HG03108 (cell line): ENCODE data around the gene AEBP2.
A peak's percentile ranks its signal among the peaks of the same experiment; 100 is the strongest.
"Not testable (repeated sequence)": the region's sequence is repeated elsewhere in the genome, so short reads cannot be mapped to it uniquely, and the experiment has no call there.

Experiments
- ATAC-seq: cut with Tn5 transposase; IDR thresholded peaks from one replicate; pipeline ENCODE4 v1.9.1; 2021; ENCODE audit warnings: moderate library complexity; ENCODE audit not compliant: unreplicated experiment

Gene AEBP2, protein sequence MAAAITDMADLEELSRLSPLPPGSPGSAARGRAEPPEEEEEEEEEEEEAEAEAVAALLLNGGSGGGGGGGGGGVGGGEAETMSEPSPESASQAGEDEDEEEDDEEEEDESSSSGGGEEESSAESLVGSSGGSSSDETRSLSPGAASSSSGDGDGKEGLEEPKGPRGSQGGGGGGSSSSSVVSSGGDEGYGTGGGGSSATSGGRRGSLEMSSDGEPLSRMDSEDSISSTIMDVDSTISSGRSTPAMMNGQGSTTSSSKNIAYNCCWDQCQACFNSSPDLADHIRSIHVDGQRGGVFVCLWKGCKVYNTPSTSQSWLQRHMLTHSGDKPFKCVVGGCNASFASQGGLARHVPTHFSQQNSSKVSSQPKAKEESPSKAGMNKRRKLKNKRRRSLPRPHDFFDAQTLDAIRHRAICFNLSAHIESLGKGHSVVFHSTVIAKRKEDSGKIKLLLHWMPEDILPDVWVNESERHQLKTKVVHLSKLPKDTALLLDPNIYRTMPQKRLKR

DNA sequence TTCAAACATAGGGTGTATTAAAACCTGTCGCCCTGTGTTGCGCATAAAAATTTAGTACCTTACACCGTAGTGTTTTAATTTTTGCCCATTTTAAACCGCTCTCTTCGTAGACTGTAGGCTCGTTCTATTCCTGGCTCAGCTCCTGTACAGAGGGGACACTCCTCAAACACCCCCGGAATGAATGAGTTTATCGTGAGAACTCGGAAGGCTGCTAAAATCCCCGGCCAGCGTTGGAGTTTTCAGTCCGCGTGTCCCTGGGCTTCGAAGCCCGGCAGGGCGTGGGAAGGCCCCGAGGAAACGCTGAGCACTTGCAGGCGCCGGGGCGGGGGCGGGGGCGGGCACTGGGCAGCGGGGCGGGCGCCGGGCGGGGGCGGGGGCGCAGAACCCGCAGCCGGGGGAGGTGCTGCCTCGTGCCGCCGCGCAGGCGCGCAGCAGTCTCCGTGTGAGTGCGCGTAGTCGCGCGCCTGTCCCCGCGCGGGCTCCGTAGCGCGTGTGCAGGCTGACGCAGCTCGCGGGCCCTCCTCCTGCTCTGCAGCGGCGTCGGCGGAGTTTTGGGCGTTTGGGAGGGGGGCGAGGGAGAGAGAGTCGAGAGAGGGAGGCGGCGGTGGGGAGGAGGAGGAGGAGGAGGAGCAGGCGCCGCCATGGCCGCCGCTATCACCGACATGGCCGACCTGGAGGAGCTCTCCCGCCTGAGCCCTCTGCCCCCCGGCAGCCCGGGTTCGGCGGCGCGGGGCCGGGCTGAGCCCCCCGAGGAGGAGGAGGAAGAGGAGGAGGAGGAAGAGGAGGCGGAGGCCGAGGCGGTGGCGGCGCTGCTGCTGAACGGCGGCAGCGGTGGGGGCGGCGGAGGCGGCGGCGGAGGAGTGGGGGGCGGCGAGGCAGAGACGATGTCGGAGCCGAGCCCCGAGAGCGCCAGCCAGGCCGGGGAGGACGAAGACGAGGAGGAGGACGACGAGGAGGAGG is at the start of gene AEBP2:
Gene AEBP2, plus strand, starts transcription at position 434 of the 960 bp plus-strand sequence. Its CDS starts 208 bp downstream, at position 642.
- peak; percentile 79 for ATAC-seq

DNA sequence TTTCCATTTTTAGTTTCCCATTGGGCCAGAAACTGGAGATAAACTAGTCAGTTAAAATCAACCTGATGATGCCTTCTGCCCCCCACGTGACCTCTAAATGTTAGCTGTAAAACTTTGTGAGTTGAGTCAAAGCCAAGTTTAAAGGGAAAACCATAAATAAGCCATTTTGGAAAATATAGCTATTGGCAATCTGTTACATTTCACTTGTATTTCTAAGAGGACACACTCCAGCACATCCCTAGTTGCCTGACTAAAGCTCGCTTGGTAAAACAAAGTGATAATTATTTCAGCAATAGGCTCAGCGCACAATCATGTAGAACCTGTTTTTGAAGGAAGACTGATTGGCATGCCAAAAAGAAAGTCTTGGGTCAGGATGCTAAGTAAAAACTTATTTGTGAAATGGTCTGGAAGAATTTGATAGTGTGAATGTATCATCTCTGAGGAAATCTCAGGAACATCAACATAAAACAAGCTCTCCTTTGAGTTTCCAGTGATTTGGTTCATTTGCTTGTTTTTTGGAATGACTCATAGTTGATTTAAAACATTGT is 49.2 kb upstream of the AEBP2 start:
- no peak for ATAC-seq

DNA sequence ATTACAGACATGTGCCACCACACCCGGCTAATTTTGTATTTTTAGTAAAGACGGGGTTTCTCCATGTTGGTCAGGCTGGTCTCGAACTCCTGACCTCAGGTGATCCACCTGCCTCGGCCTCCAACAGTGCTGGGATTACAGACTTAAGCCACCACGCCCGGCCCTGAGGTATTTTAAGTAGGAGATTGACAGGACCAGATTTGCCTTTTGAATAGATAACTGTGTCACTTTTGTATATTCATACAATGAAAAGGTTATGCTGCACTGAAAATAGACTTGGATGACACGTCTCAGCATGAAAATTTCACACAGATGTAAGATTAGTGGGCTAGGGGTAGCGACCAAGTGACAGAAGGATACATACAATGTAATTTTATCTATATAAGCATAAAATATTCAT is 46.6 kb upstream of the AEBP2 start:
- ATAC-seq, result not testable (repeated sequence)

DNA sequence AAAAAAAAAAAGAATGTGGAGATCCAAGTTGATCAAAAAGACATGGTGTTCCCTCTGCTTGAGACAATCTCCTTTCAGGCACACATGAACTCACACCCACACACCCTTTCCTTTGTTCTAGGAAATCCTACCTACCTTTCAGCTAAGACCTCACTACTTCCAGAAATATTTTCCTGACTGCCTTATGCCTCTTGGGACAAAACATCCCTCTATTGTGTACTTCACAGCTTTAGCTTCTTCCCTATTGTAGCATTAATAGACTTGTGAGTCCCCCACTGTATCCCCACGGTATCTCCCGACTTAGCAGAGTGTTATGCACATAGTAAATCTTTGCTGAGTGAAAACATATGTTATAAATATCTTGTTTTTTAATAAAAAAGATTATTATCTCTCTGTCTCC is 44.9 kb upstream of the AEBP2 start:
- ATAC-seq, result no peak

DNA sequence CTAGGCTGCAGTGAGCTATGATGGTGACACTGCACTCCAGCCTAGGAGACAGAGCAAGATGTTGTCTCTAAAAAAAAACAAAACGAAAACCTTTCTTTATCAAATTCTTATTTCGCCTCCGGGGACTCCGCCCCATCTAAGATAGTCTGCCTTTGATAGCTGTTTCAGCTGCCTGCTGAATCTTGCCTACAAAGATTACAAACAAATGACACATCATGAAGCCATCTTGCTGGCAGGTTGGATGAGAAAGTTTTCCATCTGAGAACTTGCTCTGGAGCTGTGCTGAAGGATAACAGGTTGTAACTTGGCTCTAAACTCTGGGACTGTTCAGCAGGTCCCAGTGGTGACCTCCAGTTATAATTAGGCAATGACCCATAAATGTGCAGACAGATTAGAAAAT is 41.8 kb upstream of the AEBP2 start:
- ATAC-seq, result no peak

DNA sequence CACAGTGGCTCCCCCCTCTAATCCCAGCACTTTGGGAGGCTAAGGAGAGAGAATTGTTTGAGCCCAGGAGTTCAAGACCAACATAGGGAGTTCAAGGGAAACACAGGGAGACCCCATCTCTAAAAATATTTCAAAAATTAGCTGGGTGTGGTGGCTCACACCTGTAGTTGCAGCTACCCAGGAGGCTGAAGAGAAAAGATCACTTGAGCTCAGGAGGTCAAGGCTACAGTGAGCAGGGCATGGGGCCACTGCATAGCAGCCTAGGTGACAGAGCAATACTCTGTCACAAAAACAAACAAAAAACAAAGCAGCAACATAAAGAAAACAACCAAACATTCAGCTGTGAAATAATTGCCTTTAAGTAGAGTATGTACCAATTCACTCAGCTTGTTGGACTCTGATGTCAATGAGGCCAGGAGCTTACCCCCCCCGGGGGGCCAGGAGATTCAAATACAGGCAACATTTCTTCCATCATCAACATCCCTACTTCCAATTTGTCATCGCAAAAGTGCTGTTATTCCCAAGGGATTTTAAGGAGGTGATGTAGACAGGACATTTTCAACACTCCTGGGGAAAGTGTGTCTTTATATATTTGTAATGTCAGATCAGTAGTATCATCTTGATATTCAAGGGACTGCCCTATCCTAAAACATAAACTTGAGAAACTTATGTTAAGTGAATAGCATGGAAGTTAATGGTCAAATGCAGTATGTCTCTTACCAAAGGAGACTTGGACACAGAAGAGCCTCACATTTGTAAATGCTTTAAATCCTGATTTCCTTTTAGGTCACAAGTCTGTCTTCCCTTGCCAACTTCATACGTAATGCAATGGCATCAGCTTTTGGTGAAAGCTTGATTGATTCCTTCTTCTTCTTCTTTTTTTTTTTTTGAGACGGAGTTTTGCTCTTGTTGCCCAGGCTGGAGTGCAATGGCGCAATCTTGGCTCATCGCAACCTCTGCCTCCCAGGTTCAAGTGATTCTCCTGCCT is 40.6 kb upstream of the AEBP2 start:
- ATAC-seq, result no peak

DNA sequence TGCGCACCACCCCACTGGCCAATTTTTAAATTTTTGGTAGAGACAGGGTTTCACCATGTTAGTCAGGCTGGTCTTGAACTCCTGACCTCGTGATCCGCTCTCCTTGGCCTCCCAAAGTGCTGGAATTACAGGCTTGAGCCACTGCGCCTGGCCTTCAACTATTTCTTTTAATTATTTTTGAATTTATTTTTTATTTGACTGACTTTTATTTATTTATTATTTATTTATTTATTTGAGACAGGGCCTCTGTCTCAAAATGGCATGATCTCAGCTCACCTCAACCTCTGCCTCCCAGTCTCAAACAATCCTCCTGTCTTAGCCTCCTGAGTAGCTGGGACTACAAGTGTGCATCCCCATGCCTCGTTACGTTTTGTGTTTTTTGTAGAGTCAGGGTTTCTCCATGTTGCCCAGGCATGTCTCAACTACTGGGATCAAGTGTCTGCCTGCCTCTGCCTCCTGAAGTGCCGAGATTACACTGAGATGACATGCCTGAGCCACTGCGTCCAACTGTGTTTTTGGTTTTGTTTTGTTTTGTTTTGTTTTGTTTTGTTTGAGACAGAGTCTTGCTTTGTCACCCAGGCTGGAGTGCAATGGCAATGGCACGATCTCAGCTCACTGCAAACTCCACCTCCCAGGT is 38.5 kb upstream of the AEBP2 start:
- ATAC-seq, result not testable (repeated sequence)

DNA sequence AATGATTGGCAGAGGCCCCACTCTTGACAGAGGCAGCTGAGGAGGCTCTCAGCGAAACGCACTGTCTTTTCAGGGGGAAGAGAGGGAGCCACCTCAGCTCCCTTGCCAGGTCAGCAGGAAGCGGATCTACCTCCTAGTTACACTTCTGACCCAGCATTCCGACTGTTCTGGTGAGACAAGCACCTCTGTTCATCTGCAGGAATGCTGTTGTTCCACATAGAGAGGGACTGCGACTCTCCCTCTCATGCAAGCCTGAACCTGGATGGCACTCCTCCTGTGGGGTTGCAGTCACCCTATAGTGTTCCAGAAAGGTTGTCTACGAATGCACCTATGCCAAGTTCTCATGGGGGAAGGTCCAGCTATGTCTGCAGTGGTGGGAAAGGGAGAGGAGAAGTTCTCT is 37.1 kb upstream of the AEBP2 start:
- ATAC-seq, result no peak

DNA sequence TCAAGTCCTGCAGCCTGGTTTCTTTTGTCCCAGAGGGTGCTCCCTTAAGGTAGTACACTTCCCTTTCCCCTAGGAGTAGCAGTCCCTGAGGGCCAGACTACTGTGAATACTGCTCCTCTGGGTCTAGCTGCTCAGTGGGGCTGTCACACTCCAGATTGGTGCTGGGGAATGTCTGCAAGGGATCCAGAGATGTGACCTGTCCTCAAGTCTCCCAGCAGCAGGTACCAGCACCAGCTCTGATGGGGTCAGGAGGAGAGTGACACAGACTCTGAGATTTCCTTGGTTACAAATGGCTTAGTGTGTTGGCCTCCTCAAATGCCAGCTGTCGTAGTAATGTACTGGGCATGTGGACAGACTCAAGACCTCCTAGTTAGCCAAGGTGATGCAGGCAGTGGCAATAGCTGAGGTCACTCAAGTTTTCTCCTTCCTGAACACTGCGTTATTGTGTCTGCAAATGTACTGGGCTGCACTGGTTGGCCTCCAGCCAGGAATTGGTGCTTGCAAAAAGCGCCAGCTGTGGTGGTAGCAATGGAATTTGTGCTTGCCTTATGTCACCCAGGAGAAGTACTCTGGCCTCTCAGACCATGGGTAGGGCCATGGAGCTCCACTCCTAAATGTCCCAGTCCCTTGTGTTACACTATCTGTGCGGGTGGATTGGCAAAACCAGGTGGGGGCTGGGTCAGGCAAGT is 36.4 kb upstream of the AEBP2 start:
- no peak for ATAC-seq

DNA sequence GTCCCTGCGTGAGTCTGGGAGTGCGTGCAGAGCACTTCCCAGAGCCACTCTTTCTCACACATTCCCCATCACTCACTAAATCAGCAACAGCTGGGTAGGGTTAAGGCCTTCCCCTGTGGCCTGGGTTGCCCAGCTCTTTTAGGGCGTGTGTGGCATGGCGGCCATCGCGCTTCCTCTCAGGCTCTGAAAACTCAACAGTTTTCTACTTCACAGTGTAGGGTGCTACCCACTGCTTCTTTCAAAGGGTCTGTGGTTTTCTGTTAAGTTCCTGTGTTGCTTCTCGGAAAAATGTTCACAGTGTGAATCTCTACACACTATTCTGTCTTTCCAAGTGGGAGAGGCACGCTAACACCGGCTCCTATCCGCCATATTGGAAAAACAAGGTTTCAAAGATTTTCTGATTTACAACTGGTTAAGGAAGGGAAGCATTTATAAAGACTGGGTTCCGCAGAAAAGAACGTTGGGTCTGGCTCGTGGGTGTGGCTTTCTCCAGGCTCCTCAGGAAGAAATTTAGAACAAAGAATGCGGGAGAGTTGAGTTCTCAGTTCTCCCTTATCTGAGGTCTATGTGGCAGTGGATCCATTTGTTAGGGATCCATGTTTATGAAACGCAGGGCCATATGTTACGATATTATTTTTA is 34.9 kb upstream of the AEBP2 start:
- no peak for ATAC-seq

DNA sequence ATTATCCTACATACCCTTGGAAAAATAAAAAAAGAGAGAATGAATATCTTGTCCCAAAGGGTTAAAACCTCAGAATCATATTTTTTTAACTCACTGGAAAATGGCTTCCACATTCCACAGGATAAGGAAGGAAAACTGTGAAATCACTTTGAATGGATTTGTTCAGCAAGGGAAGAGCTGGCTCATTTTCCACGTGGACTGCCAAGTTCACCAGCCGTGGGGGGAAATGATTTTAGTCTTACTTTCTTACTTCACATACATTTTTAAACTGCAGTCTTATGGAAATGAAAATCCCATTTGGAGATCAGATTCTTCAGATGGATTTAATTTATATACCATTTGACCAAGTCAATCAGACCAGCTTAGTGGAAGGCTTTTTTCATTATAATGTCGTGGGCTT is 29.9 kb upstream of the AEBP2 start:
- ATAC-seq, result no peak

DNA sequence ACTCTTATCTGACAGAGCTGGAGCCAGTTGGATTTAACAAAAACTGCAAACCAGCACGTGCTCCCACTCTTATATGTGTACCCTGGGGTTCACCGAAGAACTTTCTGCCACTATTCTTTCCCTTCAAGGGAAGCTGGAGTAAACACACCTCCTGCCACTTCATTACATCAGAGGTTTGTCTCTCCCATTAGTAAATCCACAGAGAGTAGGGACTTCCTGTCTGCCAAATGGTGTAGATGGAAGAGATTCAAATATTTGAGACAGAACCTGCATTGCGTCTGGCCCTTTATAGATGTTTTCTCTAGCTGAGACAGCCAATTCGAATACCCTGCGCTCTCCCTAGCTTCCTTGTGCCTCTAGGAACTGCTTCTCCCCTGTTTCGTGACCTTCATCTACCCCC is 29.1 kb upstream of the AEBP2 start:
- no peak for ATAC-seq

DNA sequence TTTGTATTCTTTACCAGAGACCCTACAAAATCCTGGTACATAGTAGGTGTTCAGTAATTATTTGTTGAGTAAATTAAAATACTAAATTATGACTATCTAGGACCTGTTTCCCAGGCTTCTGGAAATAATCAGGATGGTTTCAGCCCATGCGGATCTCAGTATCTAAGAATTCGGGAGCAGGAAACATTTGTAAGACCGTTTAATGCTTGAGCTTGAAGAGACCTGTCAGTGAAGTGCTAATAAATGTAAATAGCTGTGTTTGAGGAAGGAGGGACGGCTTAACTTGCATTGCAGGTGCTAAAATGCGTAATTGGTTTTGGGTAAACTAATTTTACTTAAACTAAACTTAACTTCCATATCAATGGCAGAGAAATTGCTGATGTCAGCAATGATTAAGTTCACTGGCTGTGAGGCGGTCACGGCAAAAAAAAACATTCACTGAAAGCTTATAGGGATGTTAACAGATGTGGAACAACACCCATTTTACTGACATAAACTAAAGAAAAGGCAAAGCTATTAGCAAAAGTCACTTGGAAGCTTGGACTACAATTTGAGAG is 28.6 kb upstream of the AEBP2 start:
- no peak for ATAC-seq

DNA sequence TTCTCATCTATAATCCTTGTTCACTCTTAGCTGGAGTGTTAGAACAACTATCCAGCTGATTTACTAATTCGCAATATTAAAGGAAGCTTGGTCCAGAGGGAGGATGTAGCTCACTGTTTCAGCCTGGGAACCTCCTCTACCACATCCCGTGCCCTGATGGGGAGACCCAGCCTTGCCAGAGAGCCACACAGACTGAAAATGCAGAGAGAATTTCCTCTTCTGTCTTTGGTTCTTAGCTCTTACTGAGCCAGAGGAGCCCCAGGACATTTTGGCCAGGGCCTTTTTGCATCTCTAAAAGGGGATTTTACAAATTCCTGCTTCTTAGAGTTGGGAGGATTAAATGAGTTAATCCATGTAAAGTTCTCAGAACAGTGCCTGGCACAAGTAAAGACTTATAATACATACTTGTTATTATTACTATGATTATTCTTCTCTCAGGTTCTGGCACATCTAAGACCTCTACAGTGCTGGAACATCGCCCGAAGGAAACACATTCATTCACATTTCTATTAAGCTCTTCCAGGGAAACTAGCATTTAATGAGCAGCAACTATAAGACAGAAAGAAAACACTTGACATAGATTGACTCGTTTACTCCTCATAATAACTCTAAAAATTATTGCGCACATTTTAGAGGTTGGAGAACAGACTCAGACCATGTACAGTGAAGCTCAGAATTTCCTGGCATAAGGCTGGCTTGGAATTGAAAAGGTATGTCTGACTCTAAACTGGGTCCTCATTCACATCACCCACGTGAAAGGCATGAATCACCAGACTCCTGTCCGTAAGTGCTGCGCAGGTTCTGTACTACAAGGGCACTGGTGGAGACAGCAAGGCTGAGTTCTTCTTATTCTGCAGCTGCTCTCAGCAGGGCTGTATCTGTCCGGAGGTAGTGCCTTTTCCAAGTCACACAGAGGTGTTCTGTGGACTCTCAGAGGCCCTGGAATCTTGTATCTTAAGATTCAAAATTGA is 27.8 kb upstream of the AEBP2 start:
- no peak for ATAC-seq

DNA sequence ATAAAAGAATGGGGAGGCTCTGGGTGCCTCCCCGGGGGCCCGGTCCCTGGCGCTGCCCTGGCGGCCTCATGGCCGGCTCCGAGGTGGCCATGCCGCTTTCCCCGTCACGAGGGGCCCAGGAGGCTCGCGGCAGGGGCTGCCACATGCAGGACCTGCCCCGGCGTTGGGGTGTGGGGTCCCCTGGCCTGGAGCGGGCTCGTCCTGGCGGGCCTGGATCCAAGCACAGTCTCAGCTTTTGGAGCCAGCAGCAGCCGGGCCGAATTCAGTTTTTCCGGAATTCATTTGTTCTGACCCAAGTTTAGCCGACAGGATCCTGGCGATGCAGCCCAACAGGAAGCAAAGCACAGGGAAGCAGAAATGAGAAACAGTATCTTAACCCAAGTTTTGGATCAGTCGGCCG is 26.4 kb upstream of the AEBP2 start:
- ATAC-seq, result no peak

DNA sequence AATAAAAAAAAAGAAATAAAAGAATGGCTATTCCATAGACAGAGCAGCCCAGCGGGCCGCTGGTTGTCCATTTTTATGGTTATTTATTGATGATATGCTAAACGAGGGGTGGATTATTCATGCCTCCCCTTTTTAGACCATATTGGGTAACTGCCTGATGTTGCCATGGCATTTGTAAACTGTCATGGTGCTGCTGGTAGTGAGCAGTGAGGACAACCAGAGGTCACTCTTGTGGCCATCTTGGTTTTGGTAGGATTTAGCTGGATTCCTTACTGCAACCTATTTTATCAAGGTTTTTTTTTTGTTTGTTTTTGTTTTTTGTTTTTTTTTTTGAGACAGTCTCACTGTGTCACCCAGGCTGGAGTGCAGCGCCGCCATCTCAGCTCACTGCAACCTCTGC is 25.7 kb upstream of the AEBP2 start:
- not testable (repeated sequence) for ATAC-seq

DNA sequence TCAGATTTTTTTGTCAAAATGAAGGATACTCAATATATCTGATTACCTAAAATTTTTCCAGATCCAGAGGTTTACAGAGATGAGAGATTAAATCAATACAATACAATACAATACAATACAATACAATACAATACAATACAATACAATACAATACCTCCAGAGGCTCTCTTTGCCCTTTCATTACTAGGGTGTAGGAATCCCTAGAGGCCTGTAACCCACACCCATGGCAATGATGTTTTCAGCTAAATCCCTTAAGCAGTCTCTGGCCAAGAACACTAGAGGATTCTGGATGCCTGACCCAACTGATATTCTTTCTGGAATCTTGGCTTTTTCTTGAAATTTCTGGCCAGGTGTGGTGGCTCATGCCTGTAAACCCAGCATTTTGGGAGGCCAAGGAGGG is 23.7 kb upstream of the AEBP2 start:
- ATAC-seq, result no peak
